HepG2 (cell line): ENCODE data around the gene STARD10.

Experiments
- TBP ChIP-seq: sonication (generic); formaldehyde crosslinking; IDR thresholded peaks from 2 replicates; pipeline ENCODE4 v1.5.0; 2020; ENCODE audit warnings: missing genetic modification reagents
- YEATS4 ChIP-seq: sonication (generic); formaldehyde crosslinking; IDR thresholded peaks from 2 replicates; pipeline ENCODE4 v1.4.0; 2020; ENCODE audit warnings: missing genetic modification reagents, borderline replicate concordance
- ZFX ChIP-seq: sonication (generic); formaldehyde crosslinking; IDR thresholded peaks from 2 replicates; pipeline ENCODE4 v1.4.0; 2020; ENCODE audit warnings: mild to moderate bottlenecking, low read depth, missing genetic modification reagents, moderate library complexity

DNA sequence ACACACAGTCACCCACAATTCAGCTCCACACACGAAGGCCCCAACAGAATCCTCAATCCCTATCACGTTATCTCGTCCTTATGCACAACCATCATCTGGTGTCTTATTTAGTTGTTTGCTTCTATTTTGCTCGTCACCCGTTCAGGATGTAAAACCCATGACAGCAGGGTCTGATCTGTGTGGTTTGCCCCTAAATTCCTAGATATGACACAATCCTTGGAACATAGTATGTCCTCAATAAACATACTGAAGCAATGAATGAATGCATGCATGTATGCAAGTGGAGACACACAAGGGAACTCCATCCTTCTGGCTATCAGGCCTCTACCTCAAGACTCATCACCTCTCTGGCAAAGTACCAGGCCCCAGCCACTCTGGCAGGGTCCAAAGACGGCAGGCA is 20.2 kb downstream of the STARD10 start:
- TF ChIP-seq ZFX (CRISPR knock-in tag) (no peak), YEATS4 (CRISPR knock-in tag) (no peak), TBP (CRISPR knock-in tag) (no peak)
